ENCODE results near the gene NEDD1. TPM values are rescaled to one million over a fixed set of nuclear protein-coding genes. Genes with fewer than 3 reads are reported as not detected.

The NEDD1 gene
- total RNA-seq, 1 experiment from 2014 or later: 17.2 TPM

GRCh38 chr12:96862326-96862725 is 44.7 kb upstream of the NEDD1 start:
- Histone ChIP-seq H2BK5ac (ENCODE audit: insufficient read length, low read length) (no peak overlapping the region), H3K27ac (ENCODE audit: insufficient read length, low read depth, low read length) (no peak overlapping the region)
- H3K27ac Mint-ChIP-seq: no peak overlapping the region; a peak in 2 of 7 replicates

More at GRCh38 chr12:96862326-96862725, 44.7 kb upstream of the NEDD1 start:
- Histone ChIP-seq H3K4ac (ENCODE audit: low read depth, low read length) (no peak overlapping the region), H2AK5ac (ENCODE audit: insufficient read length, low read length) (no peak overlapping the region), H3K23me2 (ENCODE audit: insufficient read length, low read depth, low read length, poor library complexity, severe bottlenecking) (no peaks in the 10 kb centered on the region), H2BK15ac (ENCODE audit: low read depth, low read length) (no peak overlapping the region), H3K56ac (ENCODE audit: insufficient read length, low read depth, low read length) (no peak overlapping the region), H2BK20ac (ENCODE audit: low read depth, low read length, poor library complexity, severe bottlenecking) (no peak overlapping the region), H3K9me3 (ENCODE audit: control insufficient read depth, low read depth, low read length) (no peaks in the 10 kb centered on the region), H4K8ac (replicated peaks; ENCODE audit: insufficient read length, low read depth, low read length) (no peak overlapping the region), H3K18ac (ENCODE audit: insufficient read length, low read depth, low read length) (no peak overlapping the region), H3K4me2 (ENCODE audit: insufficient read depth, insufficient read length, low read length) (no peak overlapping the region), H3K23ac (ENCODE audit: insufficient read length, low read depth, low read length) (no peak overlapping the region), H3K79me2 (ENCODE audit: insufficient read depth, low read length) (no peaks in the 10 kb centered on the region), H2BK120ac (ENCODE audit: low read depth, low read length, poor library complexity, severe bottlenecking) (no peak overlapping the region), H3K79me1 (ENCODE audit: insufficient read depth, low read depth, low read length, poor library complexity, severe bottlenecking) (no peaks in the 10 kb centered on the region), H2AFZ (ENCODE audit: low read length) (no peak overlapping the region), H2BK12ac (ENCODE audit: insufficient read length, low read depth, low read length) (no peak overlapping the region), H3T11ph (ENCODE audit: low read length) (no peak overlapping the region), H4K20me1 (ENCODE audit: control insufficient read depth, insufficient read depth, insufficient read length) (no peaks in the 10 kb centered on the region), H4K5ac (ENCODE audit: insufficient read length, low read depth, low read length) (no peak overlapping the region), H3K9ac (ENCODE audit: extremely low read depth, insufficient read length, low read length) (no peak overlapping the region), H3K27me3 (ENCODE audit: insufficient read depth, low read length) (no peaks in the 10 kb centered on the region), H4K91ac (ENCODE audit: insufficient read length, low read depth, low read length) (no peak overlapping the region), H3K14ac (ENCODE audit: insufficient read depth, low read length) (no peak overlapping the region), H3K4me1 (ENCODE audit: insufficient read depth, low read length) (no peaks in the 10 kb centered on the region)
- H3K27me3 Mint-ChIP-seq (ENCODE audit: low read depth): no peaks in the 10 kb centered on the region
- no peak for TF ChIP-seq CTCF (conservative IDR thresholded peaks at IDR 0.05)
- H3K36me3 Mint-ChIP-seq (ENCODE audit: insufficient read depth in 1 of 3, low read depth in 3 of 3): peaks cover 0 to 5% (median 4%) of the 10 kb centered on the region in 3 experiments; a peak in 3 of 7 replicates
- no peak for DNase-seq
- H3K4me1 Mint-ChIP-seq: peaks cover 7 to 8% of the 10 kb centered on the region in 2 experiments
- WGBS (ENCODE audit: extremely low coverage, insufficient read length, low lambda C conversion rate): no CpG with 5 or more reads among the region's 1 CpG
- H3K4me3 Mint-ChIP-seq: no peak overlapping the region
- H3K9me3 Mint-ChIP-seq: peaks cover 5 to 9% of the 10 kb centered on the region in 2 experiments; a peak in 3 of 5 replicates

Data from H9 (cell line).